ENCODE measurements around the gene ZNF22.
A peak's percentile ranks its signal among the peaks of the same experiment; 100 is the strongest.

ZNF22 gene

GRCh38 chr10:45044290-45044689 lies 43.6 kb downstream of the ZNF22 start:
- no CpG with 5 or more reads among the region's 7 CpGs for WGBS (ENCODE audit: extremely low coverage, insufficient coverage, low lambda C conversion rate)

GRCh38 chr10:45050551-45051235 lies 50.0 kb downstream of the ZNF22 start:
- Histone ChIP-seq H2BK15ac (replicated peaks; ENCODE audit: low read depth) (no peak overlapping the region), H3K56ac (ENCODE audit: low read length) (no peak overlapping the region), H3K23ac (ENCODE audit: low read length) (no peak overlapping the region), H3K9ac (ENCODE audit: low read length) (no peak overlapping the region), H3K79me2 (ENCODE audit: control insufficient read depth, insufficient read depth, low read length) (no peaks in the 10 kb centered on the region), H2AK5ac (ENCODE audit: low read length) (no peak overlapping the region), H3K27ac (ENCODE audit: low read depth, low read length) (no peak overlapping the region), H2BK120ac (ENCODE audit: low read depth, low read length) (no peak overlapping the region), H3K4ac (ENCODE audit: low read depth, low read length) (no peak overlapping the region), H3K36me3 (ENCODE audit: control insufficient read depth, insufficient read depth, low read length) (no peaks in the 10 kb centered on the region), H2BK5ac (ENCODE audit: low read length) (no peak overlapping the region), H3K27me3 (ENCODE audit: insufficient read depth, low read length, poor library complexity) (no peaks in the 10 kb centered on the region), H3K4me3 (ENCODE audit: low read length) (no peak overlapping the region), H3K79me1 (ENCODE audit: low read length) (no peaks in the 10 kb centered on the region), H3K4me1 (ENCODE audit: control insufficient read depth, low read depth, low read length) (no peaks in the 10 kb centered on the region), H3K4me2 (ENCODE audit: low read length) (no peak overlapping the region), H4K8ac (ENCODE audit: low read depth, low read length) (no peak overlapping the region), H4K5ac (ENCODE audit: low read length) (no peak overlapping the region), H3K18ac (ENCODE audit: low read length) (no peak overlapping the region)
- WGBS (ENCODE audit: extremely low coverage, insufficient coverage, low lambda C conversion rate): no CpG with 5 or more reads among the region's 4 CpGs
- DNase-seq: no peak

More at GRCh38 chr10:45044290-45044689, 43.6 kb downstream of the ZNF22 start:
- Histone ChIP-seq H2BK5ac (ENCODE audit: low read length) (no peak overlapping the region), H2BK15ac (replicated peaks; ENCODE audit: low read depth) (no peak overlapping the region), H3K18ac (ENCODE audit: low read length) (peak overlapping the region; percentile 14), H3K9ac (ENCODE audit: low read length) (no peak overlapping the region), H3K4me2 (ENCODE audit: low read length) (no peak overlapping the region), H3K36me3 (ENCODE audit: control insufficient read depth, insufficient read depth, low read length) (no peaks in the 10 kb centered on the region), H4K5ac (ENCODE audit: low read length) (no peak overlapping the region), H3K27me3 (ENCODE audit: insufficient read depth, low read length, poor library complexity) (no peaks in the 10 kb centered on the region), H3K23ac (ENCODE audit: low read length) (no peak overlapping the region), H2BK120ac (ENCODE audit: low read depth, low read length) (no peak overlapping the region), H3K56ac (ENCODE audit: low read length) (no peak overlapping the region), H3K79me1 (ENCODE audit: low read length) (no peaks in the 10 kb centered on the region), H3K4me3 (ENCODE audit: low read length) (no peak overlapping the region), H3K27ac (ENCODE audit: low read depth, low read length) (no peak overlapping the region), H3K79me2 (ENCODE audit: control insufficient read depth, insufficient read depth, low read length) (no peaks in the 10 kb centered on the region), H3K4ac (ENCODE audit: low read depth, low read length) (no peak overlapping the region), H2AK5ac (ENCODE audit: low read length) (no peak overlapping the region), H4K8ac (ENCODE audit: low read depth, low read length) (peak overlapping the region; percentile 65), H3K4me1 (ENCODE audit: control insufficient read depth, low read depth, low read length) (no peaks in the 10 kb centered on the region)
- DNase-seq: peak; percentile 25

GRCh38 chr10:45052700-45053099 lies 52.0 kb downstream of the ZNF22 start:
- no peak overlapping the region for H3K56ac ChIP-seq (ENCODE audit: low read length)

GRCh38 chr10:45053569-45054100 lies 52.9 kb downstream of the ZNF22 start:
- Histone ChIP-seq H4K8ac (ENCODE audit: low read depth, low read length) (no peak overlapping the region), H3K4ac (ENCODE audit: low read depth, low read length) (no peak overlapping the region), H2BK120ac (ENCODE audit: low read depth, low read length) (no peak overlapping the region), H3K4me3 (ENCODE audit: low read length) (no peak overlapping the region), H3K23ac (ENCODE audit: low read length) (no peak overlapping the region), H3K36me3 (ENCODE audit: control insufficient read depth, insufficient read depth, low read length) (no peaks in the 10 kb centered on the region), H2AK5ac (ENCODE audit: low read length) (no peak overlapping the region), H3K56ac (ENCODE audit: low read length) (no peak overlapping the region), H2BK15ac (replicated peaks; ENCODE audit: low read depth) (no peak overlapping the region), H3K4me1 (ENCODE audit: control insufficient read depth, low read depth, low read length) (no peaks in the 10 kb centered on the region), H4K5ac (ENCODE audit: low read length) (no peak overlapping the region), H3K18ac (ENCODE audit: low read length) (no peak overlapping the region), H3K4me2 (ENCODE audit: low read length) (no peak overlapping the region), H3K27ac (ENCODE audit: low read depth, low read length) (no peak overlapping the region), H3K9ac (ENCODE audit: low read length) (no peak overlapping the region), H3K27me3 (ENCODE audit: insufficient read depth, low read length, poor library complexity) (no peaks in the 10 kb centered on the region), H3K79me2 (ENCODE audit: control insufficient read depth, insufficient read depth, low read length) (no peaks in the 10 kb centered on the region), H3K79me1 (ENCODE audit: low read length) (no peaks in the 10 kb centered on the region), H2BK5ac (ENCODE audit: low read length) (no peak overlapping the region)
- WGBS (ENCODE audit: extremely low coverage, insufficient coverage, low lambda C conversion rate): no CpG with 5 or more reads among the region's 1 CpG
- DNase-seq: no peak

More at GRCh38 chr10:45052700-45053099, 52.0 kb downstream of the ZNF22 start:
- Histone ChIP-seq H3K79me2 (ENCODE audit: control insufficient read depth, insufficient read depth, low read length) (no peaks in the 10 kb centered on the region), H3K9ac (ENCODE audit: low read length) (no peak overlapping the region), H2AK5ac (ENCODE audit: low read length) (no peak overlapping the region), H2BK120ac (ENCODE audit: low read depth, low read length) (no peak overlapping the region), H4K5ac (ENCODE audit: low read length) (no peak overlapping the region), H3K4me1 (ENCODE audit: control insufficient read depth, low read depth, low read length) (no peaks in the 10 kb centered on the region), H4K8ac (ENCODE audit: low read depth, low read length) (no peak overlapping the region), H3K4me3 (ENCODE audit: low read length) (no peak overlapping the region), H3K4ac (ENCODE audit: low read depth, low read length) (no peak overlapping the region), H3K18ac (ENCODE audit: low read length) (no peak overlapping the region), H3K4me2 (ENCODE audit: low read length) (no peak overlapping the region), H3K27me3 (ENCODE audit: insufficient read depth, low read length, poor library complexity) (no peaks in the 10 kb centered on the region), H3K79me1 (ENCODE audit: low read length) (no peaks in the 10 kb centered on the region), H3K23ac (ENCODE audit: low read length) (no peak overlapping the region), H3K36me3 (ENCODE audit: control insufficient read depth, insufficient read depth, low read length) (no peaks in the 10 kb centered on the region), H2BK5ac (ENCODE audit: low read length) (no peak overlapping the region), H3K27ac (ENCODE audit: low read depth, low read length) (no peak overlapping the region), H2BK15ac (replicated peaks; ENCODE audit: low read depth) (no peak overlapping the region)
- WGBS (ENCODE audit: extremely low coverage, insufficient coverage, low lambda C conversion rate): no CpG with 5 or more reads among the region's 1 CpG
- DNase-seq: no peak
